NCI-H460 (cell line): Measurements from ENCODE around the gene WBP1L. TPM values are rescaled to one million over a fixed set of nuclear protein-coding genes. Genes with fewer than 3 reads are reported as not detected.
"Not testable (repeated sequence)": the region's sequence is repeated elsewhere in the genome, so short reads cannot be mapped to it uniquely, and the experiment has no call there.

Experiments used
- DNase-seq: peaks from one replicate; pipeline ENCODE4 v3.0.0-alpha.2; 2016; ENCODE audit warnings: low read depth; ENCODE audit errors: extremely low read depth
- total RNA-seq: library from RNA; depleted of rRNA; stranded (reverse); fragments of >200 nt; shearing (Covaris generic); gene quantifications from 2 replicates; pipeline ENCODE4 v1.2.3, GENCODE V29; 2014

The WBP1L gene
- total RNA-seq, 1 experiment from 2014 or later, result 12.8 TPM

DNA sequence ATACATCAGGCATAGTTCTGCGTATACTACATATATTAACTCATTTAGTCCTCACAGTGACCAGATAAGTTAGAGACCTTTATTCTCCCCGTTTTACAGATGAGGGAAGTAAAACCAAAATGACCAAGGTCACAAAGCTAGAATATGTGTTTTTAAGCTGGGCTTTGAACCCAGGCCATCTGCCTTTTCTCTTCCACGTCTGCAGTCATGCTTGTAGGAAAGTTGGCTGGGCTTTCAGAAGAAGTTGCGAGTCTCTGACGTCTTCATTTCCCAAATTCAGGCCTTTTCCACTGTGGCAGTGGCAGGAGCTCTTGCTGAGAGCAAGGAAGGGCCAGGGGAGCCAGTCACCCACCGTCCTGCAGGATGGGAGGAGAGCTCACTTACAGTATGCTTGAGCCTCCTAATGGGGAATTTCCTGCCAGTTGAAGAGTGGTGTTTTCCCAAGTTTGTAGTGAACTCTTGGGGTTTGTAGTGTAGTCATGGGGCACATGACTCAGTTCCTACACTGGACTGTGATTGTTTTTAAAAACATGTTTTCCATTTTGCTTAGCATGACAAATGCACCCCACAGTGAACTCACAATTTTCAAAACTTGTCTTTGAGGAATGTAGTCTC is 59.3 kb downstream of the WBP1L start:
- DNase-seq, result no peak

DNA sequence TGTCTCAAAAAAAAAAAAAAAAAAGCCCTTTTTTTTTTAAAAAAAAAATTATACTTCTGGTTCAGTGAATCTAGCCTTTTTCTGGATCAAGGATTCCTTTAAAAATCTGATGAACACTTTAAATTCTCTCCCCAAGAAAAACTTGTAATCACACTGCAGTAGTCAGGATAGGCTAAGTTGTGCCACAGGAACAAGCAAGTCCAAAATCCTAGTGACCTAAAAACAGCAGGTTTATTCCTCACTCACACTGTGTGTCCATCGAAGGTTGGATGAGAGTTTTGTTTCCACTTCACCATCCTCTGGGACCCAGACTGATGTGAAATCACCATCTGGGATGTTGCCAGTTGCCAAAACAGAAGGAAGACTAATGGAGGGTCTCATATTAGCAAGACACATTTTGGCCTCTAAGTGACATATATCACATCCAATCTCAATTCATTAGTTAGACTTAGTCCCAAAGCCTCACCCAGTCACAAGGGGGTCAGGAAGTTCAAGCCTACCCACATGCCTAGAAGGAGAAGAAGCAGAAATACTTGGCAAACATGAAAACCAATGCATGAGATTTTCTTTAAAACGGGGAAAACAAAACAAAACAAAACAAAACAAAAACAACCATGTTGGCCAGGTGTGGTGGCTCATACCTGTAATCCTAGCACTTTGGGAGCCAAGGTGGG is 60.8 kb downstream of the WBP1L start:
- no peak for DNase-seq

DNA sequence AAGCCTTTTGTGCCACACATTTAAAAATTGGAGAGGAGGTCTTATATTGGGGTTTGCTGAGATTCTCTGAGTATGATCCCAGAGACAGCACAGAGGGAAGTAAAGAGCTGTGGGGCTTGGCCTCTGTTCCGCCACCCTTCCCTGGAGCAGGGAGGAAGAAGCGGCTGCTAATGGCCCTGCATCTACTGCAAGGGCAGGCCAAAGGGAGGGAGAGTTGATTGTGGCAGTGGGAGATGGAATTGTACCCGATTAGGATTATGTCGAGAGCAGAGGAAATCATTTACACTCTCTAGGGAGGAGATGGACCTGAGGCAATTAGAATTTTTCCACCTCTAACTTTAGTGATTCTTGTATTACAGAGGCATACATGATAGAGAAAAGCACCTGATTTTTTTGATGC is 64.6 kb downstream of the WBP1L start:
- DNase-seq, result no peak

DNA sequence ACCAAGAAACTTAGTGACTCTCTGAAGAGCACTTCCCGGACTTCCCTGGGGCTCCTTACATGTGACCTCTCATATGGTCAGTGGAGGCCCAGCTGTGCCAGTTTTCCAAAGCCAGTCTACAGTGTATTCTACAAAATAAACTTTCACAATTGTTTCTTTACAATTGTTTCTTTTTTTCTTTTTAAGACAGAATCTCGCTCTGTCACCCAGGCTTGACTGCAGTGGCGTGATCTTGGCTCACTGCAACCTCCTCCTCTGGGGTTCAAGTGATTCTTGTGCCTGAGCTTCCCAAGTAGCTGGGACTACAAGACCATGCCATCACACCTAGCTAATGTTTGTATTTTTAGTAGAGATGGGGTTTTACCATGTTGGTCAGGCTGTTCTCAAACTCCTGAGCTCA is 67.6 kb downstream of the WBP1L start:
- DNase-seq, result no peak

DNA sequence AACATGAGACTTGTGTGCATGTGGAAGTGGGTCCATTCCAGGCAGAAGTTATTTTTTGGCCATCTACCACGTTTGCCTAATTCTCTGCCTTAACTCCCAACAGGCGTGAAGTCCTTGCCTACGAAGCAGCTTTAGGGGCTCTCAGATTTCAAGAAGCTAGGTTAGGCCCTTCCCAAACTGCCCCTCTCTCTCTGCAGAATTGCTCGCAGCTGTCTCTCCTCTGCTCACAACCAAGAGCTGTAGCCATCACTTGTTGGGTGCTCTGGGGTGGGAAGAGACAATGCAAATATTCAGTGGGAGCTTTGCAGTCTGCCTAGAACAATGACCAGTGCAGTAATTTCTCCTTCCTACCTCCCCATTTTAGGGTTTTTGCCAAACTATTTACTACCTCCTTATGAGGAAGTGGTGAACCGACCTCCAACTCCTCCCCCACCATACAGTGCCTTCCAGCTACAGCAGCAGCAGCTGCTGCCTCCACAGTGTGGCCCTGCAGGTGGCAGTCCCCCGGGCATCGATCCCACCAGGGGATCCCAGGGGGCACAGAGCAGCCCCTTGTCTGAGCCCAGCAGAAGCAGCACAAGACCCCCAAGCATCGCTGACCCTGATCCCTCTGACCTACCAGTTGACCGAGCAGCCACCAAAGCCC is 68.6 kb downstream of the WBP1L start:
- DNase-seq, result no peak

DNA sequence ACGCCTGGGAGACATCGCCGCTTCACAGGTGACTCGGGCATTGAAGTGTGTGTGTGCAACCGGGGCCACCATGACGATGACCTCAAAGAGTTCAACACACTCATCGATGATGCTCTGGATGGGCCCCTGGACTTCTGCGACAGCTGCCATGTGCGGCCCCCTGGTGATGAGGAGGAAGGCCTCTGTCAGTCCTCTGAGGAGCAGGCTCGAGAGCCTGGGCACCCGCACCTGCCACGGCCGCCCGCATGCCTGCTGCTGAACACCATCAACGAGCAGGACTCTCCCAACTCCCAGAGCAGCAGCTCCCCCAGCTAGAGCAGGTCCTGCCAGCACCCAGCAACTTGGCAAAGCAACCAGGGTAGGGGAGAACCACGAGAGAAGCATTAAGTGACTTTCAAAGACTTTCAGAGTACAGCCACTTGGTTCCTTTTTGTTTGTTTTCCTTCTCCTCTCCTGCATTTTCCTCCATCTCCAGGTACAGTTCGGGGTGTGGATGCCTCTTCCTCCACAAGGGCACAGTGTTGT is 69.3 kb downstream of the WBP1L start:
- no peak for DNase-seq

DNA sequence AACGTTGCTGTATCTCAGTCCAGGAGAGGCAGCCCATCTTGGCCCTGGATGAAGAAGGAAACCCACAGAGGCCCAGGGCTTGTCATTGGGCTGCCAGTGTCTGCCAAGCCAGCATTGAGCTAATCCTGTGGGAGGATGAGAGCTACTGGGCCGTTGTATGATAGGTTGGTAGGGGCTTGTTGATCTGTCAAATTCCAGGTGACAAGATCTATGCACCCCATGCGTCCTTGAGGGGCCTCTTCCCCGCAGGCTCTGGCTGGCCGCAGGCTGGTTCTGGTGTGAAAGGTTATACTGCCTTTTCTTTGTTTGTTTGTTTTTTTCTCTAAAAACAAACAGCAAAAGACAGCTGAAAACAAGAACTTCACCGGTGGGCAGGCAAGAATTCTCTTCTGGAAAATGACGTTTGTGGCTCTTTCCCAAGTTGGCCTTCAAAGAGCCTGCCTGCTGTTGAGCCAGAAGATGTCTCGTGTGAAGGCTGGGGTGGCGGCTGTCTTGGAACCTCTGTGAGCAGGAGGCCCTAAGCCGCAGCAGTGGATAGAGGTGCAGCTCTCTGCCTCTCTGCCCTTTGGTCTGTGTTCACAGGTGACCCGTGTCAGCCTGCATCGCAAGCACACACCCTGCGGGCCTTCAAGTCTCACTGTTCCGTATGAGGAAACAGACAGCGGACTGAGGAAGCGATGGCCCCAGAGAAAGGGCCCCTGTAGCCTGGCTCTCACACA is 70.1 kb downstream of the WBP1L start:
- no peak for DNase-seq

DNA sequence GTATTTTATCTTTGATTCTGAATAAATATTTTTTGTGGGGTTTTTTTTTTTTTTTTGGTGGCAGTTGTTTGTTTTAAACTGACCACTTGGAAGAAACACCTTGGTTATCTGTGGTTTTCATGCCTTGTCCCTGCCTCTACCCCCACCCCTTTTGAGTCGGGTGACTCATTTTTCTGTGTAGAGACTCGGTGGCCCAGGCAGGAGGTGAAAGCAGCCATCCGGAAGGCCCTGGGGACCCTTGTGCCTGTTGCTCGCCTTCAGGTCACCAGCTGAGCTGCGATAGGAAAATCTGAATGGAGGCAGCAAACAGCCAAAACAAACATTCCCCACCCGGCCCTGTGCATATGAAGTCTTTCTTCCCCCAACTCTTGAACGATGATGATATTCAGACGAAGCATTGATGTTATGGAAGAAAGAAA is 70.7 kb downstream of the WBP1L start:
- no peak for DNase-seq

DNA sequence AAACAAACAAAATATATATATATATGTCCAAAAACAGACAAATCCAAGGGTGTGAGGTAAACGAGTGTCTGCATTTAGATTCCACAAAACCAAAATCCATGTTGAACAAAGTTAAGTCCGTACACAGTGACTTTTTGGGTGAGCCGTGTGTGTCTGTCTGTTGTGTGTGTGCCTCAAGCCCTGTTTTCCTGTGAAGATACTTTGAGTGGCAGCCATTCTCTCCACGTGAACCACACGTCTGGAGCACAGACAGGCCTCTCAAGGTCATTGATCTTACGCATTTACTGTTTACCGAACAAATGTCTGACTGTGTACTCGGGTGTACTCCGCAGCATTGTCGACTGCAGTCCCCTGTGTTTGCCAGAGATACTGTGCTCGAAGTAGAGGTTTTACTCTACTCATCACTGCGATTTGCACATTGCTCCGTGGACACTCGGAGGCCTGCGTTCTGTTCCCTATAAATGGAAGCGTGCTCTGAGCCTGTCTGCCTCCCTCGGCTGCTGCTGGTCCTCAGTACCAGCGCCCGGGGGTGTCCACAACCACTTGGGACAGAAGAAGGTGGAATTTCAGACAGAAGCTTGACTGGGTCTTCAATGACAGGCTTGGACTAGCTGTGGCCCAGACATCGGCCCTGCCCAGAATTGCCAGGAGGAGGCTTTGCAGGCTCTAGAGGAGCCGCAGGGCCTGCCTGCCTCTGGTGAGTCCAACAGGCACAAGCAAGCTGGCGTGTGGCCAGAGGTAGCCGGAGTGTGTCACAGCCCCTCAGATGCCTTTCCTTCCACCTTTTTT is 71.3 kb downstream of the WBP1L start:
- no peak for DNase-seq

DNA sequence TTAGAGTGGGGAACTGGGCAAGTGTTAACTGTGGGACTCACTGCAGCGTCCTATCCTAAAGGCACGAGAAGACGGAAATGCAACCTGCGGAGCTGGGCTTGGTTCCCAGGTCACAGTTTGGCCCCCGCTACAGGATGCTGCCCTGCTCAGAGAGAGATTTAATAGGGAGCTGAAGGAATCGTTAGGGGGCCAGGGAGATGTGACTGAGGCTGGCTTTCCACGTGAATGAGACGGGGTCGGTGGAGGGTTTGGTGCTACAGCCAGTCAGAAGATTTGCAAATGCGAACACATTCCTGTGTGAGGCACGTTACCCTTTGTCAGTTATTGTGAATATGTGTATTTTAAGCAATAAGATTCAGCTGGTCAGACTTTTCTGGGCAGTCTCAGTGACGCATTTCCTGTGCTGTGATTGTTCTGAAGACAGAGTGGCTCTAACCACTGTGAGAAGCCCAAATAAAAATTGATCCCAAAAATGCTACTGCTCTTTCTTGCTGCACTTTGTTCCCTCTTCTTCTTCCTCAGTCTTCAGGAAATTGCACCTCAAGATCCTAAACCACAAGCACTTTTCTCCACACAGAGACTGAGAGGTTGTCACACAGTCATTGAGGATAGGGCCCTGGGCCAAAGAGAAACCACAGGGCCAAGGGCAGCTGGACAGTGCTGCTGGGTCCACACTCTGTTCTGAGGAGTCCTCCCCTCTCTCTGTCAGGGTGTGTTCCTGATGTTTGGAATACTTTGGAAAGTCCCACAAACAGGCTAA is 72.2 kb downstream of the WBP1L start:
- DNase-seq, result no peak

DNA sequence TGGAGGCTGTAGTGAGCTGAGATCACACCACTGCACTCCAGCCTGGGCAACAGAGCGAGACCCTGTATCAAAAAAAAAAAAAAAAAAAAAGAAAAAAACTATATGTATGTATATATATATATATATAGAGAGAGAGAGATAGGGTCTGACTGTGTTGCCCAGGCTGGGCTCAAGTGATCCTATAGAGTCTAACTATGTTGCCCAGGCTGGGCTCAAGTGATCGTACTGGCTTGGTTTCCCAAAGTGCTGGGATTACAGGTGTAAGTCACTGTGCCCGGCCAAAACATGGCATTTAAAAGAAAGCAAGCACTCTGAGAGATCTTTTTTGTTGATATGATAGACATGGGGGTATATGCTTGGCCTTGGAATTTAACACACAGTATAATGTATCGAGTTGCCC is 73.4 kb downstream of the WBP1L start:
- DNase-seq, result no peak

DNA sequence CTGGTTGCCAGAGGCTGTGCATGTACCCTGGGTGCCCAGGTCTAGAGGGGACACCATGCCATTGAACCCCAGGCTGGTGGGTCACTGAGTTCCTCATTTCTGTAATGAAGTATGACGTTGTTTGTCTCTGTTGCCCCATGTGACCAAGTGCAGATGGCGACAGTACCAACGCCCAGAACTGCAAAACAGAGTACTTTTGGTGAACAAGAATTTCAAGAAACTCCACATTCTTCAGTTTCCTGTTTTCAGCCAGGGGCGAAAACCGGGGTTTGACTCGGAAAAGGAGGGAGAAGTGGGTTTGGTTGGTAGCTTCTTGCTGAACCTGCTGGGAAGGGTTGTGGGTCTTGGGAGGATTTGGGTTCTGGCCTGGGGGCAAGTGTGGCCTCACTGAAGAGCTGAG is 75.3 kb downstream of the WBP1L start:
- no peak for DNase-seq

DNA sequence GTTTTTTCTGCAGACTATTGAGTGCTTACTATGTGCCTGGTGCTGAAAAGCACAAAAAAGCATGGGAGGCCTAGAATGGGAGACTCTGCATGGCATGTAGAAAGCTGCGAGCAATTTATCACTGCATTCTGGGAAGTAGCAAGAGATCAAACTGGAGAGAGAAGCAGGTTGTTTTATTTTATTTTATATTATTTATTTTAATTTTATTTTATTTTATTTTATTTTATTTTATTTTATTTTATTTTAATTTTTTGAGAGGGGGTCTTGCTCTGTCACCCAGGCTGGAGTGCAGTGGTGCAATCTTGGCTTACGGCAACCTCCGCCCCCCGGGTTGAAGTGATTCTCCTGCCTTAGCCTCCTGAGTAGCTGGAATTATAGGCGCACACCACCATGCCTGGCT is 76.3 kb downstream of the WBP1L start:
- not testable (repeated sequence) for DNase-seq

DNA sequence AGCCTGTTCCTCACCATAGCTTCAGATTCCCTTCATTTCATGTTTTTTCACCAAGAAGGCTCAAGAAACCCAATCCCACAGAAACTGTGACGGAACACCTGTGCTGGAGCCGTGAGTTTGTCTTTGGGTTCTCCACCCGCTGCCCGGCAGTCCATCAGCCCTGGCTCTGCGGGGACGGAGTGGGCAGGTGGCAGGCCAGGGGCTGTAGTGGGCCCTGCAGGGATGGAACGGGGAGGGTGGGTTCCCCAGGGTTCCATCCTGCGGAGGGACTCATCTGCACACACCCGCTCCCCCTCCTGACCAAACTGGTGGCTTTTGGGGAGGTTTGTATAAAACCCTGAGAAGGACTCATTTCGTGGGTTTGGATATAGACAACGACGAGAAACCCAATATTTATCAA is 78.5 kb downstream of the WBP1L start:
- no peak for DNase-seq

DNA sequence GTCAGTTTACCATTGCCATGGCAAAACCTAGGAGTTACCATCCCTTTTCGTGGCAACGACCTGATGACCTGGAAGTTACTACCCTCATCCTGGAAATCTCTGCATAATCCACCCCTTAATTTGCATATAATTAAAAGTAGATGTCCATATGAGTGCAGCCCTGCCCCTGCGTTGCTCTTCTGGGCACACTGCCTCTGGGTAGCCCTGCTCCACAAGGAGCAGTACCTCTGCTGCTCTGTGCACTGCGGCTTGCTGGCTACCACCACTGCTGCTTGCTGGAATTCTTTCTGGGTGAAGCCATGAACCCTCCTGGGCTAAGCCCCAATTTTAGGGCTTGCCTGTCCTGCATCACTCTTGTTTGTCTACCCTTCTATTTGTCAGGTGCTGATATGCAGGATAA is 80.9 kb downstream of the WBP1L start:
- no peak for DNase-seq

DNA sequence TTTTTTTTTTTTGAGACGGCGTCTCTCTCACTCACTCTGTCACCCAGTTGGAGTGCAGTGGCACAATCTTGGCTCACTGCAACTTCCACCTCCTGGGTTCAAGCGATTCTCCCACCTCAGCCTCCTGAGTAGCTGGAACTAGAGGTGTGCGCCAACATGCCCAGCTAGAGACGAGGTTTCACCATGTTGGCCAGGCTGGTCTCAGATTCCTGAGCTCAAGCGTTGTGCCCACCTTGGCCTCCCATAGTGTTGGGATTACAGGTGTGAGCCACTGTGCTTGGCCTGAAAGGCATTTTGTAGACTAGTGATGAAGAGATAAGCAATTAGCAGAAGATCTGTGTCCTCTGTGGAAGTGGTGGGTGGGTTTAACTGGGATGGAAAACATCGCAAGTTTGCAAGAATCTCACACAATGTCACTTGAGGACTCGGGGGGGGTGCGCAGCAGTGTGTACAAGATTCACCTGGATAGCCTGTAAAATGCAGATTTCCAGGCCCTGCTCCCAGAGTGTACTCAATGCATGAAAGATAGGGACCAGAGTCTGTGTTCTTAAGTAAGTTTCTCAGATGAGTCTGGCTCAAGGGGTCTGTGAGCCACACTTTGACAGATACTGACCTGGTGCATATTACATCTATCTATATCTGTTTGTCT is 82.5 kb downstream of the WBP1L start:
- no peak for DNase-seq

DNA sequence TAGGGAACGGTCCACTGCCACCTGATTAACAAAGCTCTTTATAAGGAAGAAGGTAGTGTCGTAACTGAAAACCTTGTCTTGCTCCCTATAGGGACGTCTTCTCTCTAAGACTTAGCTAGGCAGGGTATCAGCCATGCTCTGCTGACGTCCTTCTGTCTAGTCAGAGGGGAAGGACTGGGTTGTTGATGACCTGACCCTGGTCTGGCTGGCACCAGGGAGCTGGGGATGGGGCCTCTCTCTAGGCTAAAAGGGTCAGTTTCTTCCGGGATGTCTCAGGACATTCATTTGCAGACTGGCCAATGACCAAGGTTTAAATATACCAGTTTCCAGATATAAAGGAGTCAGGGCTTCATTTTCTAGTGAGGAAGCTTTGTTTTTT is 83.8 kb downstream of the WBP1L start:
- DNase-seq, result no peak

DNA sequence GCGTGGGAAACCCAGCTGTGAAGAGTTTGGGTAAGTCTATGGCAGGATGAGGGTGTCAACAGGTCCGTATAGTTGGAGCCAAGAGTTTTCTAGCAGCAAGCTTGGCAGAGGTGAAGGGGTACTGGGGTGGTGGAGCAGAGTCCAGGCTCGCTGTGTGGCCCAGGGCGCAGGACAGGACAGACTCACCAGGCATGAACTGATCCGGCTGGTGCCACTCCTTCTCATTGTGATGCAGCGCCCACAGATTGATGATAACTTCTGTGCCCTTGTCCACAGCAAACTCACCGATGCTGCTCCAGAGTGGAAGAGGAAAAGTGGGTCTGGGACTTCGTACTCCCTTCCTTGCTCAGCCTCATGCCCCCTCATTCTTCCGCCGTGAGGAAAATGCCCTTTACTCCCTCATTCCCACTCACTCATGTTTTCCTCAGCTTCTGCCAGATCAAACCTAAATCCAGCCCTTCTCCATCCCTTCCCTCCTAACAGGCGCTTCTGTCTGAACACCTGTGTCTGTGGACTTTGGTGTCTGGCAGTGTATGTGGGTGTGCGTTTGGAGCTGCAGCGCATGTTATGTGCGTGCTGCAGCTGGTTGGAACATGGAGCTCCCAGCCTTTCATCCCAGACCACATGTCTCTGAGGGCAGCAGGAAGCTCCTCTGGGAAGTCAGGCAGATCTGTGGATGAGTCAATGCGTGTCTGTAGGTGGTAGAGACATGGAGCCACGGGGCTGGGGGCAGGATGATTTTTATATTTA is 87.7 kb downstream of the WBP1L start:
- DNase-seq, result no peak

DNA sequence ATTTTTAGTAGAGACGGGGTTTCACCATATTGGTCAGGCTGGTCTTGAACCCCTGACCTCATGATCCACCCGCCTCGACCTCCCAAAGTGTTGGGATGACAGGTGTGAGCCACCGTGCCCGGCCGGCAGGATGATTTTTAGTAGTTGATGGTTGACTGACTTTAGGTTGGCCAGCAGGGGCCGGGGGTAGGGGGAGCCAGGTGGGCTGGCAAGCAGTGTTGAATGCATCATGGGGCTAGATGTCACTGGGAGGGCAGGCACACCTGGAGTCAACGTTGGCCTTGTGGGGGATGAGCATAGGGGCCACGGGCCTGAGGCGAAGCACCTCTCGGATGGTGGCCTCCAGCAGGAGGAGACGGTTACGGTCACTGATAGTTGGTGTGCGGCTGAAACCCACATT is 88.5 kb downstream of the WBP1L start:
- no peak for DNase-seq
